Tibial artery (tissue), 4 donors: ENCODE results near the gene PPP1R9B.
A peak's percentile ranks its signal among the peaks of the same experiment; 100 is the strongest.

ENCODE experiments used
- DNase-seq, 2 donors: peaks; one replicate each; pipeline ENCODE4 v3.0.0-alpha.2; 2019
- H3K27ac ChIP-seq, 2 donors: fragments of 200-600 bp; sonication (generic) in 1 of 2; 1 replicate in 1 of 2; 2 replicates in 1 of 2; pipeline ENCODE4 v1.5.1; 2018 to 2019; ENCODE audit warnings: mild to moderate bottlenecking in 1 of 2
- H3K27me3 ChIP-seq, 2 donors: fragments of 200-600 bp; sonication (generic) in 1 of 2; one replicate each; pipeline versions ENCODE4 v1.5.1 to v1.6.0; 2016 to 2019
- H3K36me3 ChIP-seq, 3 donors: fragments of 200-600 bp; sonication (generic) in 2 of 3; one replicate each; pipeline ENCODE4 v1.5.1; 2016 to 2019; ENCODE audit warnings: mild to moderate bottlenecking in 2 of 3
- H3K4me1 ChIP-seq, 4 donors: fragments of 200-600 bp; sonication (generic) in 2 of 4; 1 replicate in 3 of 4; 2 replicates in 1 of 4; pipeline ENCODE4 v1.5.1; 2016 to 2019
- H3K4me3 ChIP-seq, 2 donors: fragments of 200-600 bp; sonication (generic) in 1 of 2; 1 replicate in 1 of 2; 2 replicates in 1 of 2; pipeline ENCODE4 v1.5.1; 2018 to 2019; ENCODE audit warnings: mild to moderate bottlenecking in 2 of 2
- H3K9me3 ChIP-seq, 3 donors: fragments of 200-600 bp; sonication (generic) in 1 of 3; one replicate each; pipeline ENCODE4 v1.5.1; 2016 to 2019
- intact Hi-C: fragments of 100-400 bp; cut with DNase I; formaldehyde crosslinking; loops from one replicate; pipeline ENCODE4 v1.15.0; 2023; ENCODE audit warnings: low total_unique reads
- TF ChIP-seq, protein P1 (sequence below), 2 experiments: fragments of 200-600 bp in 1 of 2; fragments of 450-650 bp in 1 of 2; IDR thresholded peaks; one replicate each; pipeline ENCODE4 v1.5.1; 2017 to 2019; ENCODE audit warnings: antibody characterized with exemption in 2 of 2, mild to moderate bottlenecking in 1 of 2, moderate library complexity in 1 of 2

PPP1R9B gene

DNA sequence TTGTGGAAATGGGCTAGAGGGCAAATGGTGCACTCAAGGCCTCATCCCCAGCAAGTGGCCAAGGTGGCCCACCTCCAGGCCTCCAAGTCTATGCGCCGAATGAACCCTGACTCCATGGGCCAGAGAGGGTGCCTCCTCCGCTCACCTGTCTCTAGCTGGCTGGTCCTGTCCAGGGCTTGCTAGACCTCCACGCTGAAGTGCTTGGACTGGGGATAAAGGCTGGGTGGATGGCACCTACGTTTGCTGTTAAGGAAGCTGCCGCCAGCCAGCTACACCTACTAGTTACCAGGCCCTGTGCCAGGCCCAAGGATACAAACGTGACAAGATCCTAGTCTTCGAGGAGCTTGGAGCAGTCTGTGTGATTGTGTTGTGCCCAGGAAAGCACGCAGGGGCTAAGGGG is 14.6 kb upstream of the PPP1R9B start:
- DNase-seq = no peak
- Histone ChIP-seq H3K9me3 (no peaks in the 10 kb centered on the region), H3K4me3 (peak overlapping the region in 1 of 2 donors; percentile 60), H3K27ac (peak overlapping the region; percentile 98 to 99), H3K36me3 (peaks cover 0 to 4% (median 4%) of the 10 kb centered on the region in 3 donors), H3K27me3 (no peaks in the 10 kb centered on the region), H3K4me1 (peaks cover 0 to 73% (median 52%) of the 10 kb centered on the region in 4 donors)
- TF ChIP-seq, protein P1, sequence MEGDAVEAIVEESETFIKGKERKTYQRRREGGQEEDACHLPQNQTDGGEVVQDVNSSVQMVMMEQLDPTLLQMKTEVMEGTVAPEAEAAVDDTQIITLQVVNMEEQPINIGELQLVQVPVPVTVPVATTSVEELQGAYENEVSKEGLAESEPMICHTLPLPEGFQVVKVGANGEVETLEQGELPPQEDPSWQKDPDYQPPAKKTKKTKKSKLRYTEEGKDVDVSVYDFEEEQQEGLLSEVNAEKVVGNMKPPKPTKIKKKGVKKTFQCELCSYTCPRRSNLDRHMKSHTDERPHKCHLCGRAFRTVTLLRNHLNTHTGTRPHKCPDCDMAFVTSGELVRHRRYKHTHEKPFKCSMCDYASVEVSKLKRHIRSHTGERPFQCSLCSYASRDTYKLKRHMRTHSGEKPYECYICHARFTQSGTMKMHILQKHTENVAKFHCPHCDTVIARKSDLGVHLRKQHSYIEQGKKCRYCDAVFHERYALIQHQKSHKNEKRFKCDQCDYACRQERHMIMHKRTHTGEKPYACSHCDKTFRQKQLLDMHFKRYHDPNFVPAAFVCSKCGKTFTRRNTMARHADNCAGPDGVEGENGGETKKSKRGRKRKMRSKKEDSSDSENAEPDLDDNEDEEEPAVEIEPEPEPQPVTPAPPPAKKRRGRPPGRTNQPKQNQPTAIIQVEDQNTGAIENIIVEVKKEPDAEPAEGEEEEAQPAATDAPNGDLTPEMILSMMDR (IDR thresholded peaks at IDR 0.05) = no peak
- intact Hi-C loops = loop anchor here (10.0 kb wide), 1 partner anchor 50 kb away; no protein-coding TSS in a partner anchor

DNA sequence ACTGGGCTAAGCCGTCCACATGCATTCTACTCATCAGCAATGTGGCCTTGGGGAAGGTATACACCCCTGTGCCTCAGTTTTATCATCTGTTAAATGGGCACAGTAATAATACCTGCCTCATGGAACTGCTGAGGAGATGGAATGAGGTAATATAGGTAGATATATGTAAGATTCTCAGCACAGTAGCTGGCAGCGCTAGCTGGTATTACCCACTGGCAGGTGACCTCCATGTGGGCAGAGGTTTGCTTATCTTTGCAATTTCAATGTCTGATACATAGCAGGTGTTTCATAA is 14.2 kb upstream of the PPP1R9B start:
- Histone ChIP-seq H3K4me3 (no peak overlapping the region), H3K4me1 (peaks cover 0 to 71% (median 52%) of the 10 kb centered on the region in 4 donors), H3K27ac (peak overlapping the region; percentile 98 to 99), H3K27me3 (no peaks in the 10 kb centered on the region), H3K9me3 (no peaks in the 10 kb centered on the region), H3K36me3 (no peaks in the 10 kb centered on the region)
- TF ChIP-seq, protein P1 (IDR thresholded peaks at IDR 0.05) = no peak
- intact Hi-C loops = loop anchor here (10.0 kb wide), 1 partner anchor 50 kb away; no protein-coding TSS in a partner anchor
- no peak for DNase-seq

DNA sequence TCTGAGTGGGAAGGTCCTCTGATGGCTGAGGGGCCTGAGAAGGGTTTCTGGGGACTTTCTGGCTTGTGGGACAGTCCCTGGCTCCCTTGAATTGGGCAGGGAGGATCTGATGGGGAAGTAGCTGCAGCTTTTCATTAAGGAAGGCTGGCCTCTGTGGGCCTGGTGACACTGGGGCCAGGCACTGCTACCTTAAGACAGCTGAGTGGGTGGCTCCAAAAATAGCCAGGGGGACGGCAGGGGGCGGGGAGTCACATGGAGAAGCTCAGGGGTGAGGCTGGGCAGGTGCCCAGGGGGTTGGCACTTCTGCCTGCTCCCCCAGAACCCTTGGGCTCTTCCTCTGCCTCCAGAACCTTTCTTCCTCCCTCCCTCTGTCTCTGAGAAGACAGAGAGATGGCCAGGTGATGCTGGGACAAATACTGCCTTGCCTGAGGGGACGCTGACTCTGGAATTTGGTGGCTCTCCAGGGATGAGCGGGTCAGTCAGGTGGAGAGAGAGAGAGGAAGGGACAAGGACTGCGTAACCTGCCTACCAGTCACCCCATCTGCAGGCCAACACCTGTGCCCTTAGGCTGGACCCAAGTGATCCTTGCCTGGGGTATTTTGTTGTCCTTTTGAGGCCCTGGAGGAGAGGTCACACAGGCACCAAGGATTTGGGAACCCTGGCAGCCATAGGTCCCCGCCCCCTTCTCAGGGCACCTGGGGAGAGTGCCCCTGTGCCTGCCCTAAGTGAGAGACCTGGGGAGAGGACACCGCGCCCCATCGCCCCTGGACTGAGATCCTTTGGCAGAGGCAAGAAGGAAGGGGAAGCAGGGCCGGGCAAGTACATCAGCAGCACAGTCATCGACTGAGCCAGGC is 13.6 kb upstream of the PPP1R9B start:
- H3K4me1 ChIP-seq = peaks cover 0 to 65% (median 48%) of the 10 kb centered on the region in 4 donors
- no peaks in the 10 kb centered on the region for H3K27me3 ChIP-seq
- H3K9me3 ChIP-seq = no peaks in the 10 kb centered on the region
- H3K4me3 ChIP-seq = no peak overlapping the region
- intact Hi-C loops = loop anchor here (10.0 kb wide), 1 partner anchor 49 kb away; no protein-coding TSS in a partner anchor
- no peaks in the 10 kb centered on the region for H3K36me3 ChIP-seq
- H3K27ac ChIP-seq = peak overlapping the region; percentile 9 to 99
- TF ChIP-seq, protein P1 (IDR thresholded peaks at IDR 0.05) = no peak
- DNase-seq = no peak

- no peak overlapping the region for H3K27ac ChIP-seq
- TF ChIP-seq, protein P1 (IDR thresholded peaks at IDR 0.05) = no peak
- H3K36me3 ChIP-seq = no peaks in the 10 kb centered on the region
- no peaks in the 10 kb centered on the region for H3K9me3 ChIP-seq
- intact Hi-C loops = loop anchor here (10.0 kb wide), 1 partner anchor 48 kb away; no protein-coding TSS in a partner anchor
- no peaks in the 10 kb centered on the region for H3K27me3 ChIP-seq
- H3K4me1 ChIP-seq = peaks cover 0 to 51% (median 34%) of the 10 kb centered on the region in 4 donors
- no peak for DNase-seq
- no peak overlapping the region for H3K4me3 ChIP-seq
Measured at GRCh38 chr17:50162466-50163254, 12.2 kb upstream of the PPP1R9B start.

DNA sequence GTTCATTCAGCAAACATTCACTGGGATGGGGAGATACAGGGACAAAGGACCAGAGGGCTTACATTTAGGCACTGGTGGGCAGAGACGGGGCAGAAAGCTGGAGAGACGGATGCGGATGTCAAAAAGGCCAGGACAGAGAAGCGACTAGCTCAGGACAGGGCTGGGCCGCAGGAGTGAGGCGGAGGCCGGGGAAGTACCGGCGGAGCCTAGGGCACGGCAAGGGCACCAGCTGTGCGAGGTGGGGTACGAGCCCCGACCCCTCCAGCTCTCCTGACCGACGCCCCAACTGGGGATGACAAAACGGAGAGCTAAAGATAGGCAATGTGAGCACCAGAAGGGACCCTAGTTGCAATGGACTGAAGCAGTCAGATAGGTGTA is 11.4 kb upstream of the PPP1R9B start:
- TF ChIP-seq, protein P1 (IDR thresholded peaks at IDR 0.05) = no peak
- no peaks in the 10 kb centered on the region for H3K27me3 ChIP-seq
- H3K9me3 ChIP-seq = no peaks in the 10 kb centered on the region
- H3K36me3 ChIP-seq = no peaks in the 10 kb centered on the region
- peak overlapping the region; percentile 77 for H3K27ac ChIP-seq
- intact Hi-C loops = loop anchor here (10.0 kb wide), 1 partner anchor 47 kb away; no protein-coding TSS in a partner anchor
- no peak for DNase-seq
- H3K4me1 ChIP-seq = peaks cover 0 to 44% (median 26%) of the 10 kb centered on the region in 4 donors
- peak overlapping the region in 1 of 2 donors; percentile 58 for H3K4me3 ChIP-seq
